Caki2 (cell line): ENCODE data around the gene LENG1. TPM values are rescaled to one million over a fixed set of nuclear protein-coding genes. Genes with fewer than 3 reads are reported as not detected.
"Not testable (repeated sequence)": the region's sequence is repeated elsewhere in the genome, so short reads cannot be mapped to it uniquely, and the experiment has no call there.

ENCODE experiments used
- DNase-seq: peaks from one replicate; pipeline ENCODE4 v3.0.0-alpha.2; 2015; ENCODE audit warnings: low read depth
- in situ Hi-C: cut with HindIII; loops from 2 replicates; pipeline ENCODE4 v1.10.0; 2016; ENCODE audit warnings: low sequenced_read_pairs, low pct_unique_long_range_greater_than_20kb, mixed read lengths
- total RNA-seq: library from RNA; depleted of rRNA; stranded (reverse); fragments of >200 nt; shearing (Covaris generic); gene quantifications from 2 replicates; pipeline ENCODE4 v1.2.3, GENCODE V29; 2014; ENCODE audit warnings: low replicate concordance; rRNA removed

LENG1 gene
- 9.3 and 16.9 TPM in 2 replicates for total RNA-seq

DNA sequence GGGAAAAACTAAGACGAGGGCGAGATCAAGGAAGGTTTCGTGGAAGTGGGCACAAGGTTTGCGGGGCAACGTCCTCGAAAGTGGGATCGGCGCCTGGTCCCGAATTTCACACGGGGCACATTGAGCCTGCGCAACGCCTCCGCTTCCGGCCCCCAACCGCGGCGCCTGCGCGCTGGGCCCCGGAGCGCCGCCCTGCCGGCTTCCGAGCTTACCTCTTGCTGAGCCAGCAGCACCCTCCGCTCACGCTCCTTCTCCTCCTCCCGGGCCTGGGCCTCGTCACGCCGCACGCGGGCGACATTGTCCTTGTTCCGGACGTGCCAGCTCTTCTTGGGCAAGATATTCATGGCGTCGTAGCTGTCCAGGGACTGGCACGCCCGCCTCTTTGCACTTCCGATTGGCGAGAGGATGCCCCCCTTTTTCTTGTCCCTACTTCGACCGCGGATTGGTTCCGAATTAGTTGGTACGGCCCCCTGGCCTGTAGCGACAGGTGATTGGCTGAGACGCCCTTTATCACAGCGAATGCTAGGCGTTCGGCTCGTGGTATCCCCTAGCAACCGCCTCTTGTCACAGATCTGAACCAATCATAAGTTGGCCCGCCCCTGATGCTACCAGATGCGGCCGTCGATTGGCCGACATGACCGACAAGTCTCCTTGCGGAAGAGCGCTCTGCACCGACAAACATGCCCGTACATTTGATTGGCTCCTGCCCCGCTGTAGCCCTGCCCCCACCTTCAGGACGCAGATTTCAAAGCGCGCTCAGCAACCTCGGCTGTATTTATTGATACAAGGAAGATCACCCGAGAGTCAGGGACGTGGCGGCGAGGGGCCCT lies at the start of gene LENG1:
Gene LENG1, minus strand, starts transcription at position 370 of the 830 bp plus-strand sequence. Its CDS starts 26 bp downstream, at position 344.
- in situ Hi-C loops, result no loop called here

DNA sequence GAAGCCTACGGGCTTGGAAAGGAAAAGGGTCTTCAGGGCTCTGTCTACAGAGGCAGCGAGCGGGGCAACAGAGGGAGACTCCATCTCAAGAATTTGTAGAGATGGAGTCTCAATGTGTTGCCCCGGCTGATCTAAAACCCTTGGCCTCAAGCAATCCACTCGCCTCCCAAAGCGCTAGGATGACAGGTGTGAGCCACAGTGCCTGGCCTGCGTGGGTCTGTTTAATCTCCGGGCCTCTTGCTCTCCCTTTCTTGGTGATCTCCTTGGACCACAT lies 49.2 kb upstream of the LENG1 start:
- in situ Hi-C loops, result no loop called here
- peak; percentile 44 for DNase-seq

More for the DNA sequence above, at the start of gene LENG1:
- peak; percentile 100 for DNase-seq

DNA sequence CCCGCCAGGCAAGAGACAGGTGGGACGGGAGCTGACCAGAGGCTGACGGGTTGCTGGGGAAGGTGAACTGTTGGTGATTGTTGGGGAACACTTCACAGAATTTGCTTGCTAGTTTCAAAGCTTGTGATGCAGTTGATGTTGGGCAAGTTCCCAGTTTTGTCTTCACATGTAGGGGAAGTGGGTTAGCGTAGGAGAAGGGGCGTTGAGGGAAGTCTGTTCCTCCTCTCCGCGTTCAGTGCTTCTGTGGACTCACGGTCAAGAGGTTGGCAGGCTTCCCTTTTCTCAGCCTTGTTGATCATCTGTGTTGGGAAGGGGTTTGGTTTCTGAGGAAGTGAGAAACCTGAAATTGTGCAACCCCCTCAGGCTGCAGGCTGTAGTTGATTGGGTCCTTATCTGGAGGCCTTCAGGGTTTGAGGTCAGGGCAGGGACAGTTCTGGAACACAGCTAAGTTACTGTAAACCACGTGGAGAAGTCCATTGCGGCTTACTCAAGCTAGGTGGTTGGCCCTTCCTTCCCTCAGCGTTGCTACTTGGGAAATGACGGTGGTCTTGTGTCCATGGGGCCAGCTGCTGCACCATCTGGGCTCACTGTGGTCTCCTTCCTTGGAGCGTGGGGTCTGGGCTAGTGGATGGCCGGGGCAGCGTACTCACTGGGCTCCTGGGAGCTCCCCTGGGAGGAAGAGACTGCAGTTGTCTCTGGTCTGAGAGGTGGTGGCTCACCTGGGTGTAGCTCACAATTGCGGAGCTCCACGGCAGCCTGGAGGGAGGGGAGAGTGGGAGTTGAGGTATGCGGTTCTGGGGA lies 48.7 kb upstream of the LENG1 start:
- in situ Hi-C loops, result no loop called here
- peak; percentile 50 for DNase-seq

DNA sequence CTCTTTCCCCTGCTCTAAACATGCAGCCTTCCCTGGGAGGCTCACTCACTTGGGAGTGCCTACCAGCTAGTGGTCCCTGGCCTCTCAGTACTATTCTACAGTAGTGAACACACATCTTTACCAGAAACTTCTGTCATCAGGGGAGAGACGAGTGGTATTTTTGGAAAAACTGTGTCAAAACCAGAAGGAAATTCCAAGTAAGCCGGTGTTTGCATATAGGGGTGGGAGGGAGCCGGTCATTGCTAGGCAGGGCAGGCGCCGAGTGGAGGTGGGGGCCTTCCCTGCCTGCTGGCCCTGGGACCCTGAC lies 48.1 kb upstream of the LENG1 start:
- in situ Hi-C loops, result no loop called here
- DNase-seq, result no peak

DNA sequence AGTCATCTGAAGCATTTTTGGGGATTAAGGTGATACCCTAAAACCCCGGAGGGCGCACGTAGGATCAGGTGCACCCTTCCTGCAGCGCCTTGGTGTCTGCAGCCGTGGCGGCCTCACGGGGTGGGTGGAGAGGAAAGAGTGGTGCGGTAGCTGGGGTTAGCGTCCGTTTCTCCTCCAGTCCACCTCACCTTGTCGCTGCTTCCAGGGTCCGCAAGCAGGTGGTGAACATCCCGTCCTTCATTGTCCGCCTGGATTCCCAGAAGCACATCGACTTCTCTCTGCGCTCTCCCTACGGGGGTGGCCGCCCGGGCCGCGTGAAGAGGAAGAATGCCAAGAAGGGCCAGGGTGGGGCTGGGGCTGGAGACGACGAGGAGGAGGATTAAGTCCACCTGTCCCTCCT lies 47.7 kb upstream of the LENG1 start:
- in situ Hi-C loops, DNase-seq: not testable (repeated sequence)

DNA sequence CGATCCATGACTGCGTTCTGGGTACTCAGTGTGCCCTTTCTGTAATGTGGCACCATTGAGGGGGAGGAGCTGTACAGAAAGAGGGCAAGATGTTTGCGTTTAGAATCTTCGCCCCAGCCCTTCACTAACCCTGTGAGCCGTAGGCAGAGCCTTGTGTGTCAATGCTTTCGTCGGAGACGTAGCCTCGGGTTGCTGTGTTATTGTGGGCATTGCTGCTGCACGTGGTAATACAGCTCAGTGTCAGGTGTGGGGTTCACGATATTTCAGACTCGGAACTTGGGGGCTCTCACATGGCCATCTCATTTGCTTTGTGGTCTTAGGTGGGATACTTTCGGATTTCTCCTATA lies 47.3 kb upstream of the LENG1 start:
- in situ Hi-C loops, result no loop called here

DNA sequence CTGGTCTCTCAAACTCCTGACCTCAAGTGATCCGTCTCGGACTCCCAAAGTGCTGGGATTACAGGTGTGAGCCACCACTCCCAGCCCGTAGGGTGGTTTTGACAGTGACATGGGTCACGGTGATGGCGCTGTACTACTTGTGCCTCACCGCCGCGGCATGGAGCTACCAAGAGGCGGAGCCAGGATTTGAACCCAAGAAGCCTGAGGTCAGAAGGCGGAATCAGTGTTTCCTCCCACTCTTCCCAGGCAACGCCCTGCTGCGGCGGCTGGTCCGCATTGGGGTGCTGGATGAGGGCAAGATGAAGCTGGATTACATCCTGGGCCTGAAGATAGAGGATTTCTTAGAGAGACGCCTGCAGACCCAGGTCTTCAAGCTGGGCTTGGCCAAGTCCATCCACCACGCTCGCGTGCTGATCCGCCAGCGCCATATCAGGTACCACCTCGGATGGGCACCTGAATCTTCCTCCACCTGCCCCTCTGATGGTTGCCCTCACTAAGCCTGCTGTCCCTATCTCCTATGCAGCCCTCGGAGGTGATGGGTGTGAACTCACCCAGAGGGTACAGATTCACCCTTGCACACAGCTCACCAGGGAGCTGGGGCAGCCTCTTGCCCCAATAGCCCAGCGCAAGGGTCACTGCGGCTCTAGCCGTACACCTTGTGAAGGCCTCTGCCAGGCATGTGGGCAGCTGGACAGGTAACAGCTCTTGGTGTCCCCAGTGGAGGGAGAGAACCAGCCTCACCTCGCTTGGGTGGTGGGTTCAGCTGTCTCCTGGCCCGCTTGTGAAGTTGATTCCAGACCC lies 46.7 kb upstream of the LENG1 start:
- DNase-seq, result no peak
- in situ Hi-C loops, result no loop called here

More for the DNA sequence above, 47.3 kb upstream of the LENG1 start:
- no peak for DNase-seq

DNA sequence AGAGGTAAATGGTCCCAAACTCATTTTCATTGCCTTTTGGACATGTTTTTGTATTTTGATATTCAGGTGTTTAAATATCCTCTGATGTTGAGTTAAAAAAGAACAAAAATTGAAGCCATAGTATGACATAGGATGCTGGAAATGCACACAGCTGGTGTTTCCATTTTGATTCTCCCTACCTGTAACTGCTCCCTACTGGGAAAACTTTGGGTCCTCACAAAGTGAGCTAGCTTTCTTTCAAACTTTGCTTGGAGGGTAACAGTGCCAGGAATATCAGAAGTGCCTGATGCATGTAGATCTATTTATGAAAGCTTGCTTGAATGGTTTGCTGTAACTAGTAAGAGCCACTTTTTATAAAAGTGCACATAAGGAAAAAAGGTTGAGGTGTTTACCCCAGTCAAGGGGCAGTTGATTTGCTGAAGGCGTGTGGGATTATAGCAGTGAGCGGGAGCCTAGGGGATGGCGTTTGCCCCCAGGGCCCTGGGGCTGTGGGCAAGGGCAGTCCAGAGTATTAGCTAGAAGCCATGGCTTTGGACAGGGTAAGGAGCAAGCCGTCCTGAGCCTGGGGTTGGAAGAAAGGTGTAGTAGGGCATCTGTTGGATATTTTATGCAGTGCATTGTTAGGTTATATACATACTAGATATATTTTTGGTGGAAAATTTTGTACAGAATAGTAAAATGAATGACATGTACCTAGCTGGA lies 45.4 kb upstream of the LENG1 start:
- no peak for DNase-seq
- in situ Hi-C loops, result no loop called here

DNA sequence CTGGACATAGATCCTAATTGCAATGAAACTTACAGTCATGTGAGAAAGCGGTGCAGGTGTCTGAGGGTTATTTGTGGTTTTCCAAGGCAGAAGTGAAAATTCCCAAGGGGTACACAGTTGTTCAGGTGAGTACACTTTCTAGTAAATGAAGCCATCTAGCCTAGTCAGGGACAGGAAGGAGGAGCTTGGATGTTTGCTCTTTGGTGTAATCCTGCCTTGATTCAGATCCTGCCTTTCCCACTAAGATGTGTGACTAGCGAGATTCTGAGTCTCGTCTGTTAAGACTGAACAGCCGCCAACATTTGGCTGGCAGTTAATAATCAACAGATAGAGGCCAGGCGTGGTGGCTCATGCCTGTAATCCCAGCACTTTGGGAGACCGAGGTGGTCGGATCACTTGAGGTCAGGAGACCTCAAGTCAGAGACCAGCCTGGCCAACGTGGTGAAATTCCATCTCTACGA lies 43.7 kb upstream of the LENG1 start:
- in situ Hi-C loops, result no loop called here
- DNase-seq, result peak; percentile 81

DNA sequence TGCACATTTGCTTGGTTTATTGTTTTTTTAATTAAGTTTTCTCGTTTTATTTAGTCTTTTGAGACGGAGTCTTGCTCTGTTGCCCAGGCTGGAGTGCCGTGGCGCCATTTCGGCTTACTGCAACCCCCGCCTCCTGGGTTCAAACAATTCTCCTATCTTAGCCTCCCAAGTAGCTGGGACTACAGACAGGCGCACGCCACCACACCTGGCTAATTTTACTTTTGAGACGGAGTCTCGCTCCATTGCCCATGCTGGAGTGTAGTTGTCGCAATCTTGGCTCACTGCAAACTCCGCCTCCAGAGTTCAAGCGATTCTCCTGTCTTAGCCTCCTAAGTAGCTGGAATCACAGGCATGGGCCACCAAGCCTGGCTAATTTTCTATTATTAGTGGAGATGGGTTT lies 42.5 kb upstream of the LENG1 start:
- DNase-seq, result peak; percentile 61
- in situ Hi-C loops, result no loop called here

DNA sequence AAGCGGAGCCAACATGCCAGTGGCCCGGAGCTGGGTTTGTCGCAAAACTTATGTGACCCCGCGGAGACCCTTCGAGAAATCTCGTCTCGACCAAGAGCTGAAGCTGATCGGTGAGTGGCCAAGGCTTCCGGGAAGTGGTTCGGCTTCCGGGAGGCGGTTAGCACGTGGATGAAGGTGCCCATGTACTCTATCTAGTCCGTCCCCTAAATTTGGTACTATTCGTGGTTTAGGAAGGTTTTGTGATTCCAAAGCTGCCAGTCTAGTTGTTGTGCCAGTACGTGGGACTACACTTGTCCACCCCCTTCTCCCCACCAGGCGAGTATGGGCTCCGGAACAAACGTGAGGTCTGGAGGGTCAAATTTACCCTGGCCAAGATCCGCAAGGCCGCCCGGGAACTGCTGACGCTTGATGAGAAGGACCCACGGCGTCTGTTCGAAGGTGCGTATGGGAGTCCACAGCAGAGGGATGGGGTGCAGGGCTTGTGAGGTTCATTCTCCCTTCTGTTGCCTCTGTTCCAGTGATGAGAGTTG lies 41.7 kb upstream of the LENG1 start:
- no peak for DNase-seq
- in situ Hi-C loops, result no loop called here

DNA sequence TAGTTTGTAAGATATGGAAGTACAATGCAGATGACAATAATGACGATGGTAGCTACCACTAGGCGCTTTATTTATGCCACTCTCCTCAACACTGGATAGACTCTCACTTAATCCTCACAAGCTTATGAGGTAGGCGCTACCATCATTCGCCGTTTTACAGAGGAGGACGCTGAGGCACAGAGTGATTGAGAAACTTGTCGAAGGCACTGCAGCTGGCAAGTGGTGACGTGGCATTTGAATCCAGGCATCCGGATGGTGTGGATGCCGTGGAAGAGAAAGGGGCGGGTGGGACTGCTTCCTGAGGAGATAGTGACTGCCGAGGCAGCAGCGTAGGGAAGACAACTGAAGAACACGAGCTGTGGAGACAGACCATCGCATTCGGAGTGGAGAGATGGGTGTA lies 39.9 kb upstream of the LENG1 start:
- no peak for DNase-seq
- in situ Hi-C loops, result no loop called here

DNA sequence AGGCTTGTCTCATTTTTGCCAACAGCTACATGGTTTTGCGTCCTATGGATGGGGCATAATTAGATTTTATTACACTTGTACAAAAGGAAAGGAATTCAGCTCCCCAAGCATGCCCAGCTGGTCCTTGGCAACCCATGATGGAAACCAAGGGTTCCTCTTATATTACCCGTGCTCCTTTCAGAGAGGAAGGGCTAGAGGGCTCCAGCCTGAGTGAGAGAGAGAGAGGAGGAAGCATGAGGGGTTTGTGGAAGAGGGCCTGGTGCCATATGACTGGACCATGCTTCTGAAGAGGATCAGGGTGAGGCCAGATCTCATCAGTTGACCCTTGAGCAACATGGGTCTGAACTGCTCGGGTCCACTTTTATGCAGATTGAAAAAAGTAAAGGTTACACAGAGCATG lies 37.6 kb upstream of the LENG1 start:
- DNase-seq, result no peak
- in situ Hi-C loops, result no loop called here

DNA sequence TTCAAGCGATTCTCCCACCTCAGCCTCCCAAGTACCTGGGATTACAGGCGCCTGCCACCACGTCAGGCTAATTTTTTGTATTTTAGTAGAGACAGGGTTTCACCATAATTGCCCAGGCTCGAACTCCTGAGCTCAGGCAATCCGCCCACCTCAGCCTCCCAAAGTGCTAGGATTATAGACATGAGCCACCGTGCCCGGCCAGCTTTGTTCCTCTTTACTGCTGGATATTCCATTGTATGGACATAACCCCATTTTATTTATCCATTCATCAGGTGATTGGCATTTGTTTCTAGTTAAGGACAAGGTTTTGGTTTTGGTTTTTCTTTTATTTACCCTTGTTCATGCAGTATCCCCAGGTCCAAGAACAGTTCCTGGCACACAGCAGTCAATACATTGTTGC lies 37.0 kb upstream of the LENG1 start:
- no peak for DNase-seq
- in situ Hi-C loops, result no loop called here

DNA sequence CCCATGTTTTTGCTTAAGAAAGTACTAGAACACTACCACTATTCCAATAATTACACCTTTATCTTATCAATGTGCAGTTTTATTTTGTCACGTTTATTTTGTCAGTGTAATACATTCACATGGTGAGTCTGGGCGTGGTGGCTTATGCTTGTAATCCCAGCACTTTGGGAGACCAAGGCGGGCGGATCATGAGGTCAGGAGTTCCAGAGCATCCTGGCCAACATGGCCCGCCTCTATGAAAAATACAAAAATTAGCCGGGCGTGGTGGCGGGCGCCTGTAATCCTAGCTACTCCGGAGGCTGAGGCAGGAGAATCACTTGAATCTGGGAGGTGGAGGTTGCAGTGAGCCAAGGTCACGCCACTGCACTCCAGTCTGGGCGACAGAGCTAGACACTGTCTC lies 34.9 kb upstream of the LENG1 start:
- DNase-seq, in situ Hi-C loops: not testable (repeated sequence)

DNA sequence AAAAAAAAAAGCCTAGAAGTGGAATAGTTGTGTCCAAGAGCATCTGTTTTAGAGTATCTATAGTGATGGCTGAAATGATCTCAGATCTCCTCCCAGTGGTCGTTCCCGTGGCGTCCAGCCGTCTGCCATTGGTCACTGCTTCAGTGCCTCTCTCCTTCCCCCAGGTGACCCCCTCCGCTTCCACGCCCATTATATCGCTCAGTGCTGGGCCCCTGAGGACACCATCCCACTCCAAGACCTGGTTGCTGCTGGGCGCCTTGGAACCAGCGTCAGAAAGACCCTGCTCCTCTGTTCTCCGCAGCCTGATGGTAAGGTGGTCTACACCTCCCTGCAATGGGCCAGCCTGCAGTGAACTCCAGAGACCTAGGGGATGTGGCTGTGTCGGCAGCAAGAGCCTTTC lies 33.5 kb upstream of the LENG1 start:
- in situ Hi-C loops, result no loop called here
- no peak for DNase-seq

DNA sequence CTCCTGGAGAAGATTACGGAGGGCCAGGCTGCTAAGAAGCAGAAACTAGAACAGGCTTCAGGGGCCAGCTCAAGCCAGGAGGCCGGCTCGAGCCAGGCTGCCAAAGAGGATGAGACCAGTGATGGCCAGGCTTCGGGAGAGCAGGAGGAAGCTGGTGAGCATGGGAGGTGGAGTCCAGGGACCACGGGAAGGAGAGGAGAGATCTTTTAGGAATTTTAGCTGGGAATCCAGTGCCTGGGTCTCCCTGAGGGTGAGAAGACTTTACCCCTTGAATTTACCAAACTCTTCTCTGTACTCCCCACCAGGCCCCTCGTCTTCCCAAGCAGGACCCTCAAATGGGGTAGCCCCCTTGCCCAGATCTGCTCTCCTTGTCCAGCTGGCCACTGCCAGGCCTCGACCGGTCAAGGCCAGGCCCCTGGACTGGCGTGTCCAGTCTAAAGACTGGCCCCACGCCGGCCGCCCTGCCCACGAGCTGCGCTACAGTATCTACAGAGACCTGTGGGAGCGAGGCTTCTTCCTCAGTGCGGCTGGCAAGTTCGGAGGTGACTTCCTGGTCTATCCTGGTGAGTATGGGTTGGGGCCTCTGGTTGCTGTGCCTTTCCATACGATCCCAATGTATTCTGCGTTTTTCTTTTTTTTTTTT lies 32.4 kb upstream of the LENG1 start:
- no peak for DNase-seq
- in situ Hi-C loops, result no loop called here
